Right lobe of liver (tissue), 6 donors: ENCODE measurements around the gene ITGA11. TPM values are rescaled to one million over a fixed set of nuclear protein-coding genes. Genes with fewer than 3 reads are reported as not detected.
A peak's percentile ranks its signal among the peaks of the same experiment; 100 is the strongest.

Experiments used
- ATAC-seq, 4 donors: fragments of 200-7000 bp; cut with Tn5 transposase; one replicate each; pipeline ENCODE4 v1.9.1; 2020; ENCODE audit warnings: mild to moderate bottlenecking in 4 of 4, moderate library complexity in 4 of 4
- DNase-seq, 3 donors: peaks; one replicate each; pipeline ENCODE4 v3.0.0-alpha.2; 2020
- H3K27ac ChIP-seq, 3 donors: fragments of 200-600 bp; one replicate each; pipeline ENCODE4 v1.8.0; 2022
- H3K27me3 ChIP-seq, 2 donors: fragments of 200-600 bp; one replicate each; pipeline ENCODE4 v1.8.0; 2022
- H3K36me3 ChIP-seq, 4 donors: fragments of 200-600 bp; sonication (generic) in 1 of 4; one replicate each; pipeline versions ENCODE4 v1.5.1 to v1.8.0; 2017 to 2022; ENCODE audit warnings: control low read depth in 1 of 4
- H3K4me1 ChIP-seq, 4 donors: fragments of 200-600 bp; sonication (generic) in 1 of 4; one replicate each; pipeline versions ENCODE4 v1.5.1 to v1.8.0; 2017 to 2022; ENCODE audit warnings: control low read depth in 1 of 4
- H3K4me3 ChIP-seq, 3 donors: fragments of 200-600 bp; one replicate each; pipeline ENCODE4 v1.8.0; 2022
- H3K9me3 ChIP-seq, 4 donors: fragments of 200-600 bp; sonication (generic) in 1 of 4; one replicate each; pipeline versions ENCODE4 v1.5.1 to v1.8.0; 2017 to 2022; ENCODE audit warnings: control low read depth in 1 of 4
- POLR2A ChIP-seq: fragments of 450-650 bp; IDR thresholded peaks from one replicate; pipeline ENCODE4 v1.6.1; 2017; ENCODE audit warnings: antibody characterized with exemption, mild to moderate bottlenecking
- WGBS: methylation state at CpG from one replicate; pipeline ENCODE4 v1.1.6; 2018; ENCODE audit warnings: low coverage, low lambda C conversion rate; ENCODE audit not compliant: insufficient coverage; ENCODE audit errors: missing lambda C conversion rate; 5-methylcytosine and 5-hydroxymethylcytosine counted together
- intact Hi-C, 2 donors: fragments of 100-400 bp; cut with DNase I; formaldehyde crosslinking; loops; one replicate each; pipeline versions ENCODE4 v1.11.2 to v1.14.1; 2022
- total RNA-seq, 6 experiments: library from RNA; depleted of rRNA in 2 of 6; stranded (reverse); fragments of >200 nt in 2 of 6; fragmentation: NEBNext Ultra II Directional in 3 of 6; extraction: Animal tissue kit (Norgen Biotek cat#: 25700) in 3 of 6; gene quantifications; one replicate each; pipeline versions ENCODE4 v1.1.0 to v1.2.4, GENCODE V29; 2016 to 2023
- TF ChIP-seq, protein P1 (sequence below), 4 donors: fragments of 200-600 bp in 3 of 4; fragments of 450-650 bp in 1 of 4; IDR thresholded peaks; one replicate each; pipeline versions ENCODE4 v1.5.1 to v1.8.0; 2016 to 2022; ENCODE audit warnings: antibody characterized with exemption in 4 of 4, mild to moderate bottlenecking in 2 of 4
- donor health status: DM: no; HTN: yes; CAD: no.
- donor health status: DM: no; HTN: no; CAD: no.
- donor health status: DM: no; HTN: no; CAD: no.
- donor health status: DM: no; HTN: yes; CAD: no.
- donor health status: DM: no; HTN: yes; CAD: no.

Gene ITGA11
- total RNA-seq, 6 experiments from 2014 or later: 0.51 to 1.4 (median 0.73) TPM

DNA sequence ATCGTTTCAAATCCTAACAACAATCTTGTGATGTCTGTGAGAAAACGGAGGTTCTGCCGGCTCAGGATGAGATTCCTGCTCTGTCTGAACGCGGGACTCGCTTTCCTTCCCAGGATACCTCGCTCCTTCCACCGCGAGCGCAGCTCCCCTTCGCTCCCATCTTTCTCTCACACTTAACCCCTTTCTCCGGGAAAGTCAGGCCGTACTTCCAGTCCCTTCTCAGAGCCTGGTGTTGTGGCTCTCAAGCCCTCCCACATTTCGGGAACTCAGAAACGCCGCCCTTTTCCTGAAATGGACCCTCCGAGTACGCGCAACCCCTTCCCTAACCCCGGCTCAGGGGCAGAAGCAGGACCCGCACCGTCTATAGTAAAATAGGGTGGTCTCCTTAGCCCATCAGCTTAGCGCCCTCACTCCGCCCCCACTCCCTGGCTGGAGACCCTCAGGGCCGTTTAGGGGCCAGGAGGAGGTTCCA, 154.8 kb downstream of the ITGA11 start:
- peak; percentile 5 to 34 (median 6) for ATAC-seq
- TF ChIP-seq, protein P1, sequence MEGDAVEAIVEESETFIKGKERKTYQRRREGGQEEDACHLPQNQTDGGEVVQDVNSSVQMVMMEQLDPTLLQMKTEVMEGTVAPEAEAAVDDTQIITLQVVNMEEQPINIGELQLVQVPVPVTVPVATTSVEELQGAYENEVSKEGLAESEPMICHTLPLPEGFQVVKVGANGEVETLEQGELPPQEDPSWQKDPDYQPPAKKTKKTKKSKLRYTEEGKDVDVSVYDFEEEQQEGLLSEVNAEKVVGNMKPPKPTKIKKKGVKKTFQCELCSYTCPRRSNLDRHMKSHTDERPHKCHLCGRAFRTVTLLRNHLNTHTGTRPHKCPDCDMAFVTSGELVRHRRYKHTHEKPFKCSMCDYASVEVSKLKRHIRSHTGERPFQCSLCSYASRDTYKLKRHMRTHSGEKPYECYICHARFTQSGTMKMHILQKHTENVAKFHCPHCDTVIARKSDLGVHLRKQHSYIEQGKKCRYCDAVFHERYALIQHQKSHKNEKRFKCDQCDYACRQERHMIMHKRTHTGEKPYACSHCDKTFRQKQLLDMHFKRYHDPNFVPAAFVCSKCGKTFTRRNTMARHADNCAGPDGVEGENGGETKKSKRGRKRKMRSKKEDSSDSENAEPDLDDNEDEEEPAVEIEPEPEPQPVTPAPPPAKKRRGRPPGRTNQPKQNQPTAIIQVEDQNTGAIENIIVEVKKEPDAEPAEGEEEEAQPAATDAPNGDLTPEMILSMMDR (IDR thresholded peaks at IDR 0.05): no peak
- TF ChIP-seq POLR2A: no peak
- no peaks in the 10 kb centered on the region for H3K9me3 ChIP-seq
- peak overlapping the region; percentile 73 to 96 (median 94) for H3K4me3 ChIP-seq
- no peak for DNase-seq
- intact Hi-C loops: no loop called here
- no peaks in the 10 kb centered on the region for H3K27me3 ChIP-seq
- no peaks in the 10 kb centered on the region for H3K36me3 ChIP-seq
- peaks cover 0 to 60% (median 25%) of the 10 kb centered on the region in 4 donors for H3K4me1 ChIP-seq
- WGBS: 3% methylated on average over 17 of the region's 25 CpGs
- H3K27ac ChIP-seq: peak overlapping the region; percentile 94 to 97 (median 97)

DNA sequence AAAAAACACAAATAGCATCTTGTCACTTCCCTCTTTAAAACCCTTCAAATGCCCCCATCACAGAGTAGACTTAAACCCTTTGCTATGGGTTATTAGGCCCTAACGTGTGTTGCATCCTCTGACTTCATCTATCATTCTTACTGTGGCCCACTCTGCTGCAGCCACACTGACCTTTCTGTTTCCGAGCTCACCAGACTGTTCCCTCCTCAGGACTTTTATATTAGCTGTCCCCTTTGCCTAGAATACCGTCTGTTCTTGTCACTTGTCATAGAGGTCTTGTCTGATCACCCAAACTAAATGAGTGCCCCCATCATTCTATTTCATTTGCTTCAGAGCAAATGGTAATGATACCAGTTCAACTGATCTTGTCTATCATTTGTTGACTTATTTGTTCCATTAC, 155.3 kb downstream of the ITGA11 start:
- H3K4me3 ChIP-seq: peak overlapping the region; percentile 73 to 96 (median 94)
- H3K4me1 ChIP-seq: peaks cover 0 to 58% (median 23%) of the 10 kb centered on the region in 4 donors
- H3K9me3 ChIP-seq: no peaks in the 10 kb centered on the region
- H3K27ac ChIP-seq: peak overlapping the region; percentile 94 to 97 (median 97)
- no peak for DNase-seq
- 42% methylated on average over 3 of the region's 3 CpGs for WGBS
- no peaks in the 10 kb centered on the region for H3K27me3 ChIP-seq
- no peaks in the 10 kb centered on the region for H3K36me3 ChIP-seq
- TF ChIP-seq, protein P1 (IDR thresholded peaks at IDR 0.05): no peak
- TF ChIP-seq POLR2A: no peak
- intact Hi-C loops: no loop called here
- no peak for ATAC-seq

DNA sequence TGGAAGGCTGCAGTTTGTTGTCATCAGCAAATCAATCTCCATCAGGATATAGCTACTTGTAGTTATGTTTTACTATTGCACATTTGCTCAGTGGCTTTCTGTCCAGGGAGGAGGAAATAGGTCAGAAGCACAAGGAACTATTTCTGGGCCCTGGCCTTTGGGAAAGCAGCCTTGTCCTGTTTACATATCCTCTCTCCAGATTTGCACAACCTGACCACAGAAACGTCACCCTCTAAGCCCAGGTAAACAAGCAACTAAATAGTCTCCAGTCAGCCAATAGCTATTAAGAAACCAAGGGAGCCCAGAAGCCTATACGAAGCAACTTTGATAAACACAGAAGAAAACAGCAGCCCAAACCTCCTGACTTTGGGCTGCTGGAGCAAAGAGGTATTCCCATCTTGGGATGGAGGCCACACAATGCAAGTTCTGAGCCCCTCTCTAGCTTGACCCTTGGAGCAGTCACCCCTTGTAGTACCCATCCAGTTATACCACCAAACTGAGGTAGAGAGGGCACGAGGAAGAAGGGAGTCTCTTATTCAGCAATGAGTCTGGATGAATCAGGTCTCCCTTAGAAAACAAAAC, 156.7 kb downstream of the ITGA11 start:
- Histone ChIP-seq H3K4me3 (no peak overlapping the region), H3K27me3 (no peaks in the 10 kb centered on the region), H3K9me3 (no peaks in the 10 kb centered on the region), H3K27ac (peak overlapping the region; percentile 61 to 94 (median 84)), H3K36me3 (no peaks in the 10 kb centered on the region), H3K4me1 (peaks cover 0 to 50% (median 17%) of the 10 kb centered on the region in 4 donors)
- DNase-seq (peak in 2 of 3 donors; percentile 35 to 83), ATAC-seq (peak; percentile 40 to 54 (median 44))
- WGBS: 41% methylated on average over 3 of the region's 3 CpGs
- intact Hi-C loops: no loop called here
- TF ChIP-seq, protein P1 (IDR thresholded peaks at IDR 0.05): no peak
- no peak for TF ChIP-seq POLR2A

DNA sequence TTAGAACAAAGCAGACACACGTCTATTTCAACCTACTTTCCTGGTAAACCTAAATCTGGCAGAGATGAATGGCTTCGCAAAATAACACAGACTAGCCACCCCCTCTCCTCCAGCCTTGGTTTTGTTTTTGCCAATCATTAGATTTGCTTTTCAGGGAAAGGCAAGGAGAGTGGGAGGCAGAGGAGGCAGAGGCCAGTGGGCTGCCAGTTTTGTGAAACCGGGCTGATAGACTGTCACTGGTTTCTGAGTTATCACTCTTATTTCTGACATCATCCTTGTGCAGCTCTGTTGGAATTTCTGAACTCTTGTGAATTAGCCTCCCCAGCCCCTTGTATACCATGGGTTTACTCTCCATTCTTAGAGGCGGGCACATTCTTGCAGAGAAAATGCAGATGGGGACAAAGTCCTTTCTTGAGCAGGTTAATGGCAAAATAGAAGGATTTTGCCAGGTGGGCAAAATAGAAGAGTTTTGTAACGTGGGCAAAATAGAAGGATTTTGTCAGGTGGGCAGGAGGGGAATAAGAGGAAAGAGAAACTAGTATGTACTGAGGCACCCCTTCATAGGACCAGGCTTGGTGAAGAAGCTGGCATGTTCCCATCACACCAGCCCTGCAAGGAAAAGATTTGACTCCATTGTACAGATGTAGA, 157.6 kb downstream of the ITGA11 start:
- H3K9me3 ChIP-seq: no peaks in the 10 kb centered on the region
- no peak overlapping the region for H3K4me3 ChIP-seq
- TF ChIP-seq POLR2A: no peak
- TF ChIP-seq, protein P1 (IDR thresholded peaks at IDR 0.05): no peak
- H3K27ac ChIP-seq: peak overlapping the region; percentile 31 to 94 (median 84)
- no peaks in the 10 kb centered on the region for H3K36me3 ChIP-seq
- H3K4me1 ChIP-seq: peaks cover 0 to 40% (median 13%) of the 10 kb centered on the region in 4 donors
- WGBS: 68% methylated on average over 5 of the region's 5 CpGs
- DNase-seq (no peak), ATAC-seq (no peak)
- intact Hi-C loops: no loop called here
- no peaks in the 10 kb centered on the region for H3K27me3 ChIP-seq
